Skeletal muscle tissue (tissue), 4 donors: ENCODE measurements around the gene FADS2. TPM values are rescaled to one million over a fixed set of nuclear protein-coding genes. Genes with fewer than 3 reads are reported as not detected.

ENCODE experiments used
- H3K27ac ChIP-seq: one replicate; pipeline ENCODE4 v1.7.0; 2013; ENCODE audit warnings: mild to moderate bottlenecking, low read depth, low read length, inconsistent platforms
- H3K27me3 ChIP-seq, 3 donors: one replicate each; pipeline ENCODE4 v1.7.0; 2013; ENCODE audit warnings: low read length in 3 of 3; ENCODE audit not compliant: control insufficient read depth in 3 of 3, insufficient read depth in 3 of 3
- H3K36me3 ChIP-seq, 3 donors: one replicate each; pipeline ENCODE4 v1.7.0; 2013; ENCODE audit warnings: low read length in 3 of 3; ENCODE audit not compliant: control insufficient read depth in 3 of 3, insufficient read depth in 3 of 3
- H3K4me1 ChIP-seq, 3 donors: one replicate each; pipeline ENCODE4 v1.7.0; 2013; ENCODE audit warnings: low read length in 3 of 3, mild to moderate bottlenecking in 3 of 3; ENCODE audit not compliant: control insufficient read depth in 3 of 3, insufficient read depth in 3 of 3
- H3K4me3 ChIP-seq, 3 donors: one replicate each; pipeline ENCODE4 v1.7.0; 2013; ENCODE audit warnings: low read length in 3 of 3
- H3K9ac ChIP-seq, 3 donors: one replicate each; pipeline ENCODE4 v1.7.0; 2013; ENCODE audit warnings: low read length in 3 of 3, mild to moderate bottlenecking in 3 of 3, moderate library complexity in 2 of 3, low read depth in 1 of 3
- H3K9me3 ChIP-seq, 3 donors: one replicate each; pipeline ENCODE4 v1.7.0; 2013; ENCODE audit warnings: low read length in 3 of 3; ENCODE audit not compliant: control insufficient read depth in 3 of 3
- total RNA-seq: library from RNA; depleted of rRNA; stranded (reverse); fragments of >200 nt; gene quantifications from one replicate; pipeline ENCODE4 v1.2.3, GENCODE V29; 2014
- donor health status: Osteomylitis.

The FADS2 gene
- total RNA-seq, 1 donor from 2014 or later, result 41.2 TPM

DNA sequence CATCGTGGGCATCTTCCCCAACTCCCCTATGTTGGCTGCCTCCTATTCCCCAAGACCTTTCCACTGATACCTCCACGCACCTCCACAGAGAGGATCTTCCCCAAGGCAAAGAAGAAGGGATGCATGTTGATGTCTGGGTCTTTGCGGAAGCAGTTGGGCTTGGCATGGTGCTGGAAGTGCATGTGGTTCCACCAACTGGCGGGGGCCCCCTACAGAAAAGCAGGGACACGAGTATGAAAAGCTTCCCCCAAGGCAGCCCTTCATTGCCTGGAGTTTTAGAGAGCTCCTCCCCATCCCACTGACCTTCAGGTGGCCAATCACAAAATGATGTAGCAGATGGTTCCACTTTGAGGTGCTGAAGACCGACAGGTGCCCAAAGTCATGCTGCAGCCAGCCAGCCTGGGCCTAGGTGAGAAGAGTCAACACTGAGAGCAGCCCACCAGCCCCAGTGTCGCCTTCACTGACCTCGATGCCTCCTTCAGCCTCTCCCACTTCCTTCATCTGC lies 17.4 kb upstream of the FADS2 start:
- Histone ChIP-seq H3K9me3 (no peaks in the 10 kb centered on the region), H3K4me3 (no peak overlapping the region), H3K36me3 (peaks cover 7 to 27% (median 7%) of the 10 kb centered on the region in 3 donors), H3K27ac (no peak overlapping the region), H3K27me3 (peaks cover 0 to 2% (median 0%) of the 10 kb centered on the region in 3 donors), H3K4me1 (peaks cover 2 to 11% (median 6%) of the 10 kb centered on the region in 3 donors), H3K9ac (no peak overlapping the region)

DNA sequence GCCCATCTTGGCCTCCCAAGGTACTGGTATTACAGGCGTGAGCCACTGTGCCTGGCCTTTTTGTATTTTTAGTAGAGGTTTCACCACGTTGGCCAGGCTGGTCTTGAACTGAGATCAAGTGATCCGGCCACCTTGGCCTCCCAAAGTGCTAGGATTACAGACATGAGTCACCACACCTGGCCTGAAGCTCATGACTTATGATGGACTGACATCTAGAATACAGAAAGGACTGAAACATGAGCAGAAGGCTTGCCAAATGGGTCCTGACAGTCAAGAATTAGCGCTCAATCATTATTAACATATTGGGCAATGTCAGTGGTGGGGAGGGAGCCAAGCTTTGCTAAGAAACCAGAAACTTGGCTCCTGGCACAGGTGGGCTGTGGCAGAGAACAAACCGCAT lies 16.3 kb upstream of the FADS2 start:
- H3K27me3 ChIP-seq, result peaks cover 0 to 2% (median 0%) of the 10 kb centered on the region in 3 donors
- no peak overlapping the region for H3K9ac ChIP-seq
- peaks cover 7 to 24% (median 7%) of the 10 kb centered on the region in 3 donors for H3K36me3 ChIP-seq
- peaks cover 11 to 22% (median 16%) of the 10 kb centered on the region in 3 donors for H3K4me1 ChIP-seq
- H3K27ac ChIP-seq, result no peak overlapping the region
- H3K9me3 ChIP-seq, result no peaks in the 10 kb centered on the region
- H3K4me3 ChIP-seq, result no peak overlapping the region

DNA sequence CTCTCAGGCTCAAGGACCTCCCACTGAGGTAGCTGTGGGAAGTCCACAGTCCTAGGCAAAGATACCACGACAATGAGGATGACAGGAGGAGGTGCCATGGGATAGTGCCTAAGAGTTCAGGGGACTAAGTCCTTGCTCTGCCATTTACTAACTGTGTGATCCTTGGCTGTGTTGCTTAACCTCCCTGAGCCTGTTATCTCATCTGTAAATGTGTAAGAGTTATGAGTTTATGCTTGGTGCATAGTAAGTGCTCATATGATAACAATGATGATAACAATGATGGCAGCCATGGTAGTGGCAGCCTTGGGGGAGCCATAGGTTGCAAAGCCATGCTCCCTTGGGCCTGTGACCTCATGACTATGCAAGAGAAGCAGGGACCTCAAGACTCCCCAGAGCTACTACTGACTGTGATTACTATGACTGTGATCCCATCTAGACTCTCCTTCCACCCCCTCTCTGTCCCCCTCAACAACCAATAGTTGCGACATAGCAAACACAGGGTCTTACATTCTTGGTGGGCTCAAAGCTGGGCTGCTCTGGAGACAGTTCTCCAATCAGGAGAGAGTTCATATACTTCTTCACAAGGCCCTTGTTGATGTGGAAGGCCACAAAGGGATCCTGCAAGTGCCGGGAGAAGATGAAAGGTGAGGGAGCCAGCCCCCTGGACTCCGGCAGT lies 15.2 kb upstream of the FADS2 start:
- H3K36me3 ChIP-seq, result peaks cover 7 to 24% (median 7%) of the 10 kb centered on the region in 3 donors
- peaks cover 0 to 2% (median 0%) of the 10 kb centered on the region in 3 donors for H3K27me3 ChIP-seq
- peaks cover 15 to 25% (median 16%) of the 10 kb centered on the region in 3 donors for H3K4me1 ChIP-seq
- H3K9me3 ChIP-seq, result no peaks in the 10 kb centered on the region
- H3K4me3 ChIP-seq, result no peak overlapping the region
- H3K9ac ChIP-seq, result no peak overlapping the region
- H3K27ac ChIP-seq, result no peak overlapping the region

DNA sequence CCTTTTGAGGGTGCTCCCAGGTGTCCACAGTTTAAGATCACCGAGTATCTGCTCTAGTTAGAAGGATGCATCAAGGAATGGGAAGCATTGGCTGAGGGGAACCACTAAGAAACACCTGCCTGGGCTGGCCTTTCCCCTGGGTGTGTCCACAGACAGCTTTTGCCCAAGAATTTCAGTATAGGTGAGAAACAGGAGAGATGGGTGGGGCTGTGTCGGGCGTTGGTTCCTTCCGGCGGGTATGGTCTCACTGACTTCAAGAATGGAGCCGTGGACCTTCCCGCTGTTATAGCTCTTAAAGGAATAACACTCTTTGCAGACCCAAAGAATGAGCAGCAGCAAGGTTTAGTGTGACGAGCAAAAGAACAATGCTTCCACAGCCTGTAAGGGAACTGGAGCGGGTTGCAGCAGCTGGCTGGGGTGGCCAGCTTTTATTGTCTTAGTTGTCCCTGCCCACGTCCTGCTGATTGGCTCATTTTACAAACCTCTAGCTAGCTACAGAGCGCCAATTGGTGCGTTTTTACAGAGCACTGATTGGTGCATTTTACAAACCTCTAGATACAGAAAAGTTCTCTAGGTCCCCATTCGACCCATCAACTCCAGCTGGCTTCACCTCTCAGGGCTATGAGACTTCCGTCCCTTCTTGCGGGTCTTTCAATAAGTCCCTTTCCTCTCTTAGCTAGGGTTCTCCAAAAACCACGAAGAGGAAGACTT lies 13.7 kb upstream of the FADS2 start:
- Histone ChIP-seq H3K27me3 (peaks cover 0 to 2% (median 0%) of the 10 kb centered on the region in 3 donors), H3K27ac (peak overlapping the region; percentile 91), H3K4me1 (peaks cover 15 to 25% (median 16%) of the 10 kb centered on the region in 3 donors), H3K9me3 (no peaks in the 10 kb centered on the region), H3K36me3 (peaks cover 7 to 20% (median 7%) of the 10 kb centered on the region in 3 donors), H3K9ac (peak overlapping the region; percentile 59 to 93 (median 83)), H3K4me3 (peak overlapping the region; percentile 84 to 96 (median 89))

DNA sequence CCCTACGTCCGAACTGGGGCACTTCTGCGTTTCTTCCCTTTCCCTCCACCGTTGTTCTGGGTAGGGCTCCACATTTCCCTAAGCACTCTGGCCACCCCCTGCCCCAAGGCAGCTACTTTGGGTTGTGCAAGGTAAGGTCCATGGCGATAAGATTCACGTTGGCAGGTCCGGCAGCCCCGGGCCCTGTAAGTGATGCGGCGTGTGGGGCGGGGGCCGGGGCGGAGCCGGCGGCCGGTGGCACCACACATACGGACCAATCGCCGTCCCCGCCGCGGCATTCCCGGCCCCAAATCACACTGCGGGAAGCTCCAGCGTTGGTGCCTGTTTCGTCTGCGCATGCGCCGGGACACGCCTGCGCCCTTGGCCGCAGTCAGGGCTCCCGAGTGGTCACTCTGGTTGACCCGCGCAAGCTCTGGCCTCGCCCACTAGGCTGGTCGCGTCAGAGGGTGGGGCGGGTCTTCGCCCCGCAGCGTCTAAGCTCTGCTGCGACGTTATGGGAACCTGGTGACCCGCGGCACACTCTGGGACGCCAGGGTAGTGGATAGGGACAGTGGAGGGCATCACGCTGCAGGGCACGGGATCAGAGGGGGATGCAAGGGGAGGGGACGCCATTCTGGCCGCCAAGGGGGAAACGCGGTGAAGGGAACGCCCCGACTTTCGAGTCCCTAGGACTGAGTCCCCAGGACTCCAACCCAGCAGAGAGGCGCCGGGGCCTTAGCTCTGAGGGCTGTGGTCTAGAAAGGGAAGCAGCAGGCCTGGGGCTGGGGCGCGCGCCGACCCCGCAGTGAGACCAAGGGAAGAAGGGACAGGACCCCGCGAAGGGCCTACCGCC lies 12.9 kb upstream of the FADS2 start:
- H3K4me1 ChIP-seq, result peaks cover 15 to 25% (median 16%) of the 10 kb centered on the region in 3 donors
- peak overlapping the region; percentile 83 to 93 (median 88) for H3K9ac ChIP-seq
- no peaks in the 10 kb centered on the region for H3K9me3 ChIP-seq
- peak overlapping the region; percentile 84 to 96 (median 89) for H3K4me3 ChIP-seq
- peaks cover 0 to 2% (median 0%) of the 10 kb centered on the region in 3 donors for H3K27me3 ChIP-seq
- H3K27ac ChIP-seq, result peak overlapping the region; percentile 91
- peaks cover 5 to 16% (median 7%) of the 10 kb centered on the region in 3 donors for H3K36me3 ChIP-seq

DNA sequence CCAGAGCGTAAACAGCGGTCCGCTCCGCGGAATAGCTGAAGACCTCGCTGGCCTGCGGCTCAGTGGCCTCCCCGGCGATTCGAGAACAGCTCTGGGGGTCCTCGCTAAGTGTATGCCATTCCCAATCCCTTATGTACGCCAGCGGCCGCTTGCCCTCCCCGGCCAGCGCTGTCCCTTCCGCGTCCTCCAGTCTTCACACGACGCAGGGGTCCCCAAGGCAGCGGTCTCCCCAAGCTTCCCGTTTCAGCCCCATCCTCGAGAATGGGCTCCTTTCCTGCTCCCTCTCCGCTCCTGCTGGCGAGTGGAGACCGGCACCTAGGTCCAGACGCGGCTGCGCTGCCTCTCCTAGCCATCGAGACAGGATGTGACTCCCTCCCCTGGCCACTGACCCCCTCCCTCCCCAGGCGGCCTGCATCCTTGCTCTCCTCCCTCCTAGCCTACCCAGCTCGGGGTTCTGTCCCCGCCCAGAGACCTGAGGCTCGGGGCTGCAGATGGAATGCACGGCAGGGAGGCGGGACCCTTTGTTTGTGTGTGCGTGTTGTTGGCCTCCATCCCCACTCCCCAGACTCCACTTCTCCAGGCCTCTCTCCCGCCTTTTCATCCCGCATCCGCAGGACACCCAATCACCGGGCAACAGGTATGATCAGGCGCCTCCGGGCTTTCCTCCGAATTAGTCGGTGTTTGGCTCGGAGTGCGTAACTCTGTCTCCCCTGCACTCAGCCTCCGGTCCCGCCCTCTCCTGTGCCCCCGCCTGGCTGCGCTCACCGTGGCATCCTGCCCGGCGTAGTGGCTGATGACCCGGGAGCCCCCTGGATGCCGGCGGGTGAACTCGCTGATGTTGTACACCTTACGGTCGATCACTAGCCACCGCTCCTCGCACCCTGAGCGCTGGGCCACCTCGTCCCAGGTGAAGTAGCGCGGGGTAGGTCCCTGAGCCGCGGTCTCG lies 12.0 kb upstream of the FADS2 start:
- H3K27me3 ChIP-seq, result peaks cover 0 to 2% (median 0%) of the 10 kb centered on the region in 3 donors

DNA sequence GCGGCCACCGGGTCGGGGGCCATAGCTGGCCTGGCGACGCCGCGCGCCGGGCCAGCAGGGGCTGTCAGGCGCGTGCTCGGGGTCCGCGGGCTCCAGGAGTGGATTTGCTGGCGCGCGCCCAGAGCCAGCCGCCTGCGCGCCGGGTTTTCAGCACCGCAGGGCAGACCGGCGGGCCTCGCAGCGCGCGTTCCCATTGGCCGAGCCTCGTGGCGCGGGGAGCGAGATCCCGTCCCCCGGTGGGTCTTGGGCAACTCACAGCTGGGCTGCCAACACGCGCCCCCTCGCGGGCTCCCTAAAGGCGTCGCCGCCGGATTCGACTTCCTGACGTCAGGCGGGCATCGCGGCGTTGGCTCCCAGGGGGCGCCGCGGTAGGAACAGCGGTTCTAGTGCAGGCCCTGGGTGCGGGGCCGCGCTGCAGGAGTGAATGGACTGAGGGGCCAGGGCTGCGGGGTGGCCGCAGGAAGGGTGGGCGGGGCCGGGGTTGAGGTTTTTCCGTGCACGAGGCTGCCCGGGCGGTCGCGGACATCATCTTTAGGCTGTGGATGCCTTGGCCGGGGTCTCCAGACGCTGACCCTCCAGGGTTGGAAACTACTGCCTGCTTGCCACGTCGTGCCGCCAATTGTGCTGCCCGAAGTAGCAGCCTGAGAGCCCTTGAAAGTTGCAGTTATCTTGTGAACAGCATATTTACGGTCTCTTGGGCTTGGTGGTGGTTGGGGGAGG lies 11.2 kb upstream of the FADS2 start, which contains the start of gene FADS1:
FADS1 (minus strand) TSS at position 268 of the 720 bp plus-strand sequence; CDS start at position 194, 74 bp downstream.
- peaks cover 0 to 2% (median 0%) of the 10 kb centered on the region in 3 donors for H3K27me3 ChIP-seq
- peaks cover 15 to 25% (median 18%) of the 10 kb centered on the region in 3 donors for H3K4me1 ChIP-seq
- H3K36me3 ChIP-seq, result peaks cover 4 to 7% (median 5%) of the 10 kb centered on the region in 3 donors
- no peaks in the 10 kb centered on the region for H3K9me3 ChIP-seq
- H3K27ac ChIP-seq, result peak within 1 kb of the TSS; percentile 91
- H3K4me3 ChIP-seq, result peak within 1 kb of the TSS; percentile 84 to 96 (median 89)
- peak within 1 kb of the TSS; percentile 83 to 93 (median 88) for H3K9ac ChIP-seq

More for the DNA sequence above, 12.0 kb upstream of the FADS2 start:
- Histone ChIP-seq H3K27ac (peak overlapping the region; percentile 91), H3K9ac (peak overlapping the region; percentile 83 to 93 (median 88)), H3K9me3 (no peaks in the 10 kb centered on the region), H3K4me1 (peaks cover 15 to 25% (median 18%) of the 10 kb centered on the region in 3 donors), H3K36me3 (peaks cover 5 to 9% (median 5%) of the 10 kb centered on the region in 3 donors), H3K4me3 (peak overlapping the region; percentile 84 to 96 (median 89))

DNA sequence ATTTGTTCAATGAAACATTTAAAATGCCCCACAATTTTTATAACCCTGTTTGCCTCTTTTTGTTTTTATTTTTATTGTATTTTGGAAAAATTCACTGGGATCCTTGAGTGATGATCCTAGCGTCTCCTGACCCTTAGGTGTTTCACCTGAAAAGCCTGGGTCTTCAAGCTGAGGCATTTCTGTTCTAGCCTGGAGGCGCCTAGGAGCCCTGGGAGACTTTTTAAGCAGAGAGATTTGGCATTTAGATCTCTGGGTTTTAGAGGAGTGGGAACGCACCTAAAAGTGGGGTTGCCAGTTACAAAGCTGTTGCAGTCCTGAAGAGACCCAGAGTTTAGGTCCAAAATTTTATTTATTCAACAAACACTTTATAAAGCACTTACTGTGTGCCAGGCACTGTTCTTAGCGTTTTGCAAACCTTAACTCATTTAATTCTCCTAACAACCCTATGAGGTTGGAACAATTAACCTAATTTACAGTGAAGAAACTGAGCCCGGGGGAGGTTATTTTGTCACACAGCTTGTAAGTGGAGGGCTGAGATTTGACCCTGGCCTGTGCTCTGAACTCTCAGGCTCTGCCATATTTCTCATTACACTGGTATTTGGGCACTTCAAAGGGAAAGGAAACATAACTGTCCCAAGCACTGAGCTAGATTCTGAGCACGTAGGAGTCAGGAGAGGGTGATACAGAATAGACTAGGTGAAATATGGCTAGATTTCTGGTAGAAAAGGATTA lies 10.5 kb upstream of the FADS2 start:
- Histone ChIP-seq H3K4me3 (peak overlapping the region in 2 of 3 donors; percentile 51 to 96), H3K27me3 (peaks cover 0 to 2% (median 0%) of the 10 kb centered on the region in 3 donors), H3K9ac (peak overlapping the region in 1 of 3 donors; percentile 93), H3K36me3 (peaks cover 0 to 3% (median 0%) of the 10 kb centered on the region in 3 donors), H3K4me1 (peaks cover 15 to 25% (median 18%) of the 10 kb centered on the region in 3 donors), H3K27ac (no peak overlapping the region), H3K9me3 (no peaks in the 10 kb centered on the region)
